COLO668 (cell line): ENCODE data around the gene FCHO1.
A peak's percentile ranks its signal among the peaks of the same experiment; 100 is the strongest.

Experiments used
- DNase-seq: peaks from one replicate; lab custom pipeline; 2025; ENCODE audit not compliant: unreplicated experiment; lab: John Stamatoyannopoulos, UW

The FCHO1 gene

GRCh38 chr19:17734146-17734545 lies 17.1 kb upstream of the FCHO1 start:
- DNase-seq = no peak

DNA sequence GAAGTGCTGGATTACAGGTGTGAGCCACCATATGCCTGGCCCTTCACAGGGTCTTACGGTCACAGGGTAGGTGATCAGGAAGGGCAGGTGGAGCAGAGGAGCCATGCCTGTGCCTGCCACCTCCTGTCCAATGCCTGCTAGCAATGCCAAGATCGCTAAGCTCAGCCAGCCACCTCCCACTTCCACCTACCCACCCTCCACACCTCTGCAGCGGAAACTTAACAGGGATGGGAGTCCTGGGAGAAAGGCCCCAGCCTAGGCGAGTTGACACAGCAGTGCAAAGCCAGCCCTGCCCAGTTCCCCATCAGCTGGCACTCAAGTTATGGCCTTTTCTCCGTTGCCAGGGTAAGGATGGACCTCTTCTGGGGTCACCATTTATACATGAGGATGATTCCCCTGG lies 15.9 kb upstream of the FCHO1 start:
- DNase-seq = no peak

DNA sequence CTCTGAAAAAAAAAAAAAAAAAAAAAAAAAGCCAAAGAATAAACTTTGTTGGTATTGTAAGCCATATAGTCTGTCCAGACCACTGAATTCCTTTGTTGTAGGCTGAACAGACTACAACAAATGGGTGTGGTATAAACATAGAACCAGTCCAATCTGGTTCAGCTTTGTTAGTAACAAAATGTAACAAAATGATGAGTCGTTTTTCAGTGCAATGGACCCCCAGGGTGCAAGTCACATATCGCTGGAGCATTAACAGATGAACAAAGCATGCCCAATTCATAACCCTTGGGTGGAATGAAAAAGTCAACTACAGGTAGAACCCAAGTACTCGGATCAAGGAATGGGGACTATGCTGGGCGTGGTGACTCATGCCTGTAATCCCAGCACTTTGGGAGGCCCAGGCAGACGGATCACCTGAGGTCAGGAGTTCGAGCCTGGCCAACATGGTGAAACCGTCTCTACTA lies 13.6 kb upstream of the FCHO1 start:
- DNase-seq = no peak

DNA sequence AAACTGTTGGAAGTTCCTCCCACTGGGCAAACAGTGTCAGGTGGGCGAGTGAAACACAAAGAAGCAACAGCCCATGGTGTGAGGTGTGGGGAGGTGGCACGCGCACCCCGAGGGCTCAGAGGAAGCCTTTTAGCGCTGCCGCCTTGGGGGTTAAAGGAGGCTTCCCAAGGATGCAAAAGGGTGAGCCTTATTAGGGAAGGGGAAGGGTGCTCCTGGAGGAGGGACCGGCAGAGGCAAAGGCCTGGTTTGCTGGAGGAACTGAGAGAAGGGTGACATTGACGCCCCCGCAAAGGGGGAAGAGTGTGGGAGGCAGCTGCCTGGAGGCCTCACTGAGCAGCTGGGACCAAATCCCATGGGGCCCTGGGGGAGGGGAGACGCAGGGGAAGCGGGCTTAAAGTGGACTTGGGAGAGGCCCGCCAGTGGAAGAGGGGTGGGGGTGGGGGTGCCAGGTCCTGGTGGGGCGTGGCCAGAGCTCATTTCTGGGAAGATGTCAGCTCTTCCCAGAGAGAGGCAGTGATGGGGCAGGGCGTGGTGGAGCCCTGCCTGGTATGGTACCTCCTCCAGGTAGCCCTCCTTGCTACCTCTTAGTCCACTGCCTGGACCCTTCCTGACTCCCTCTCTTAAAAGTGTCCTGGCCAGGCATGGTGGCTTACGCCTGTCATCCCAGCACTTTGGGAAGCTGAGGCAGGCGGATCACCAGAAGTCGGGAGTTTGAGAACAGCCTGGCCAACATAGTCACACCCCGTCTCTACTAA lies 12.0 kb upstream of the FCHO1 start:
- peak; percentile 21 for DNase-seq

- DNase-seq = no peak
Observed at GRCh38 chr19:17741456-17741855, 9.8 kb upstream of the FCHO1 start.

GRCh38 chr19:17743874-17744580 lies 7.2 kb upstream of the FCHO1 start:
- DNase-seq = no peak

DNA sequence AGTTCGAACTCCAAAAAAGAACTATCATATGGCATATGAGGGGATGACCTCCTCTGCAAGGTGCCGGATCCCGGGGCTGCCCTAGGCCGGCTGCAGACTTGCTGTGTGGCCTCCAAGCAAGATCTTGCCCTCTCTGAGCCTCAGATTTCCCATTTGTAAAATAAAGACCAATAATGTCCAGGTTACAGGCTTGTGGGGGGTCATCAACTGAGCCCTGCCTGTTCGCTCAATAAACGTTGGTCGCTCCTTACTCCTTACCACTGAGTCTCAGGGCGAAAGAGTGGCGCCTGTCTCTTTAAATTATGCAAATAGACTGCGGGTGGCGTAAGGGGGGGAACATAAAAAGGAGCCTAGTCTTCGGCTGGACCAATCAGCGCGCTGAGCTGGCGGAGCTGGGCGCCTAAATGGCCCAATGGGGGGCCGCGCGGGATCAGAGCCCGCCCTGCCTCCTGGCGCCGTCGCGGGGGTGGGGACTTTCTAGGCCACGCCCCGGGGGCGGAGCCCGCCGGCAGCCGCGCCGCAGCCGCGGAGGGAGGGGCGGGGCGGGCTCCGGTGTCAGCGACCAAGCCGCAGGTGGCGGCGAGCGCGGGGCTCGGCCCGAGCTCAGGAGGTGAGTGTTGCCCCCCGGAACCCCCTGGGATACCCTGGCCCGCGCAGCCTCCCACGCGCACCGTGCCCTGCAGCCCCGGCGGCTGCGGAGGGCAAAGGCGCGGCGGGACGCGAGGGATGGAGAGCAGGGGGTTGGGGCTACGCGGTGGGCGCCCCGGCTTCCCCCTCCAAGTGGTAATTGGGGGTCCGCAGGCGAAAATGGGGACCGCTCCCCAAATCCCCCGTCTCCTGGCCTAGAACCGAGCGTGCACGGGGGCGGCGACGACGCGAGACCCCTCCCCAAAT lies 3.8 kb upstream of the FCHO1 start:
- peak; percentile 92 for DNase-seq

DNA sequence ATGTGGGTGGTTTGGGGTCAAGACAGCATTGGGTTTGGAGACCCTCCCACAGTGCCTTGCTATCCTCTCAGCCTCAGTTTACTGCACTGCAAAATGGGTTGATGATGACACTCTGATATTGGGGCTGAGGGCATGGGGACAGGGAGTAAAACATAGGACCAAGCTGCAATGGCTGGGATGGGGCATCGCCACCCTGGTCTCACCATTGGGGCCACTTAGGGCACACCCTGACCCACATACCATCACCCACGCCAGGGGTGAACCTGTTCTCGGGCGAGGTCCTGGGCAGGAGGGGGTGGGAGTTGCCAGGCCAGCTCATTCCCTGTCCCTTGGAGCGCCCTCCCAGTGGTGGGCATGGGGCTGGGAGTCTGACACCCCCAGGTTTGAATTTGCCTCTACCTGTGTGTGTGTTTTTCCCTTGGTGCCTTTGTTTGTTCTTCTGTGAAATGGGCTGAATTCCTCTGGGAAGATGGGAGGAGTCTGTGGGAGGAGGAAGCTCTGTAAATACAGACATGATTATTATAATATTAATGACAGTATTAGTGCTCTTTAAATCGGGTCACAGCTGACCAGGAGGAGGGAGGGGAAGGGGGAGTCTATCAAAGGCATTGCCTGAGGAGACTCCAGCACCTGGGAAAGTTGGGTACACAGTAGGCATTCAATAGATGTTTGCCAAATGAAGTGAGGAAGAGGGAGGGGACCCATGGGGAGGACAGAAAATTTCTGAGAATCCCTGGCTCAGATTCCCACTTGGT lies 2.2 kb upstream of the FCHO1 start:
- no peak for DNase-seq

DNA sequence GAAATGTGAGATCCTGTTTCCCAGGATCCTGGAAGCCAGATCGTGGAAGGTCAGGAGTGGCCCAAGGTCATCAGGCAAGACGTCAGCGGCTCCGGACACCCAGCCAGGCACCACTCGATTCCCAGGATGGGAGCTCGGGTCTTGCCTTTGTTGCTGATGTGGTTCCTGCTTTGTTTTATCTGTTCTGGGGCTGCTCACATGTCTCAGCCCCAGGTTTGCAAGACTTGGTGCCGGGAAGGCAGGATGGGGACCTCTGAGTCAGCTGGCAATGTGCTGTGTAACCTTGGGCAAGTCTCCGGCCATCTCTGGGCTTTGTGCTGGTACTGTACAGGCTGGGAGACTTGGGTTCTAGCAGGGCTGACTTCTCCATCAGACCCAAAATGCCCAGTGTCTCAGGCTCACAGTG lies 1.4 kb upstream of the FCHO1 start:
- DNase-seq = no peak

DNA sequence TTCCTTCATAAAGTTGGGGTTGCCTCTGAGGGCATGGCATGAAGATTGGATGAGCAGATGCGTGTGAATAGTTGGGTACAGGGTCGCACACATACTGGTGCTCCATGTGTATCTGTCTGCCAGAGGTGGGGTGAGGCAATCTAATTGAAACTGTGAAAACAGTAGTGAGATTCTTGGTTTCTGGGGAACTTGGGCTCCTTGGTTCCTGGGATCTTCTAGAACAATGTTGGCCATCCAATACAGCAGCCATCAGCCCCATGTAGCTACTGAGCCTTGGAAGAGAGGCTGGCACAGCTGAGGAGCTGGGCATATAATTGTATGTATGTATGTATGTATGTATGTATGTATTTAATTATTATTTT lies 616 bp downstream of the FCHO1 start:
- DNase-seq = no peak

DNA sequence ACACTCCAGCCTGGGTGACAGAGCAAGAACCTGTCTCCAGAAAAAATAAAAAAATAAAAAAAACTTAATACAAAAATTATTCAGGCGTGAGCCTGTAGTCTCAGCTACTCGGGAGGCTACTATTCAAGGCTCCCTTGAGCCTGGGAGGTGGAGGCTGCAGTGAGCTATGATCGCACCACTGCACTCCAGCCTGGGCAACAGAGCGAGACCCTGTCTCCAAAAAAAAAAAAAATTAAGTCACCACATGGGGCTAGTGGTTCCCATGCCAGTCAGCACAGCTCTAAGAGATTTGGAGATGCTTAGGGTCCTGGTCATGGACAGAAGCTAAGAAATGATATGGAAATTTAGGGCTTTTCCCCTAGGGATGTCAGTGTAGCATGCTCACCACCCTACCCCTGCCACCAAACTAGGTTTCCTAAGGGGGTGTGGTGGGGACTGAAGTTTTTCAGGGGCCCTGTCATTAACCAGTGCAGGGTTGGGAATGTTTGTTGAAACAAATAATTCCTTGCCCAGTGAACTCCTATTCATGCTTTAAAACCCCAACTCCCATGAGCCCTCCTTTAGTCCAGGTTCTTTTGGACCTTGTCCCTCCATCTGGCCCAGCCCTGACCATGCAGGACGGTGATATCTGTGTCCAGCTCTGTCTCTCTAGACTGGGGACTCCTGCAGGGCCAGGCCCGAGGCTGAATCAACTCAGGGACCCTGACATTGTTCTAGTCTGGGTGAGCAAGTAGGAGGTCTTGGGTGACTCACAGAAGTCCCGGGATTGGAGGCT lies 1.8 kb downstream of the FCHO1 start:
- DNase-seq = no peak

DNA sequence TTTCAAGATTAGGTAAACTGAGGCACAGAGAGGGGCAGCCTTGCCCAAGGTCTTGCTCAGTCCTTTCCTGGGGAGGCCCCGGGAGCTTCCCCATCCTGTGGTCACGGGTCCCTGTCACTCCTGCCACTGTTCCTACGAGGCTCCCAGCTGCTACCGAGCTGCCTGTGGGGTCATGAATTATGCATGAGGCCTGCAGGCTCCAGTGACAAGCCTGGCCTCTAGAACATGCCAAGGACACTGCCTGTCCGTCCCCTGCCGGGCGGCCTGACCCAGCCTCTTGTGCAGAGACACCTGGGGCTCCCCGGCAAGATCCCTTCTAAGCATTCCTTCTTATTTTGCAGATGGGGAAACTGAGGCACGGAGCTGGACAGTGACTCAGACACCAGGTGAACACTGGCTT lies 2.7 kb downstream of the FCHO1 start:
- peak; percentile 76 for DNase-seq

GRCh38 chr19:17754634-17755442 lies 3.6 kb downstream of the FCHO1 start:
- no peak for DNase-seq

DNA sequence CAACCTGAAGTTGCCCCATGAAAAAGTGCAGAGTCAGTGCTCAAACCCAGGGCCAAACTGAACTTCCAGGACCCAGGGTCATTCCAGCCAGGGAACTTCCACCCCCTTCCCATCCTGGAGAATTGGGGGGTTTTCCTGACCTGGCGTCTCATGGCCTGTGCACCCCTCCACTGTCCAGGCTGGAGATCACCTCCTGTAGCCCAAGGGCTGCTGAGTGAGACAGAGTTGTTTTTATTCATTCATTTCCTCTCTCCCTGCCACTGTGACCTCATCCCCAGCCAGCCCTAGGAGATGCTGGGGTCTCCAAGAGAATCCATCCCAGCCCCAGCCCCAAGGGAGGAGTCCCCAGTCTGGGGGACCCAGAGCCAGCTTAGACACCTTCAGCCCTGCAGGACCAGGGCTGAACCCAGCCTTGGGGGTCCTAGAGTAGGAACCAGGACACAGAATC lies 4.2 kb downstream of the FCHO1 start:
- no peak for DNase-seq

GRCh38 chr19:17755977-17756670 lies 4.8 kb downstream of the FCHO1 start:
- peak; percentile 63 for DNase-seq

DNA sequence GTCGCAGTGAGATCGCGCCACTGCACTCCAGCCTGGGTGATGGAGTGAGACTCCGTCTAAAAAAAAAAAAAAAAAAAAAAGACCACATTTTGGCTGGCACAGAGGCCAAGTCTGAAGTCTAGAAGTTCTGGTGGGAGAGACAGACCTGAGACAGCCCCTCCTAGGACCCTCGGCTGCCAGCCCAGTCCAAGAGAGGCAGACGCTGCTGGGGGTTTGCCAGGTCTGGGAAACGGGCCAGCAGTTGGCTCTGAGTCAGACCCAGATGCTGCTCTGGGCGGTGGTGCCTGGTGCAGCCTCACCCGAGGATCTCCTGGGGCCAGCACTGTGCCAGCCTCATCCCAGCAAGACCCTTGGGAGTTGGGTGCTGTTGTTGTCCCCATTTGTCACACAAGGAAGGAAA lies 5.8 kb downstream of the FCHO1 start:
- no peak for DNase-seq

- no peak for DNase-seq
Observed at GRCh38 chr19:17758515-17758914, 7.2 kb downstream of the FCHO1 start.

GRCh38 chr19:17761148-17761547 lies 9.9 kb downstream of the FCHO1 start:
- no peak for DNase-seq
